Measurements from ENCODE around the gene WWC1.

DNA sequence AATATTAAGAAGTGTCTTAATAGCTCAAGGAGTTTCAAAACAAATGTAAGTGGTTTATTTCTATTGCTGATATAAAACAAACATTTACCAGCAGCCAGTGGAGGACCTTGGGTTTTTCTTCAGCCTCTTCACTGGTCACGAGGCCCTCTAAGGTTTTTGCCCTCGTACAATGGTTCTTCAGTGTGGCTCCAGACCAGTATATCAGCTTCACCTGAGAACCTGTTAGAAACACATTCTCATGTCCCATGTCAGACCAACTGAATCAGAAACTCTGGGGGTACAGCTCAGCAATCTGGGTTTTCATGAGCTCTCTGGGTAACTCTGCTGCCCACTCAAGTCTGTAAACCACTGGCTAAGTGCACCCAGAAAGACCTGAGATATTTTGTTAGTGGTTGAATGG lies 12.9 kb downstream of the WWC1 start:
- TF ChIP-seq CTCF (IDR thresholded peaks at IDR 0.05; ENCODE audit: insufficient read depth, low read depth, low read length) (no peak), EZH2 (IDR thresholded peaks at IDR 0.05; ENCODE audit: insufficient read depth, low read length) (no peak)
